ENCODE measurements around the gene HDAC9. TPM values are rescaled to one million over a fixed set of nuclear protein-coding genes. Genes with fewer than 3 reads are reported as not detected.

HDAC9 gene
- polyA plus RNA-seq, 1 of the 3 experiments (the other 2 are of a cell fraction), result 11.6 TPM

DNA sequence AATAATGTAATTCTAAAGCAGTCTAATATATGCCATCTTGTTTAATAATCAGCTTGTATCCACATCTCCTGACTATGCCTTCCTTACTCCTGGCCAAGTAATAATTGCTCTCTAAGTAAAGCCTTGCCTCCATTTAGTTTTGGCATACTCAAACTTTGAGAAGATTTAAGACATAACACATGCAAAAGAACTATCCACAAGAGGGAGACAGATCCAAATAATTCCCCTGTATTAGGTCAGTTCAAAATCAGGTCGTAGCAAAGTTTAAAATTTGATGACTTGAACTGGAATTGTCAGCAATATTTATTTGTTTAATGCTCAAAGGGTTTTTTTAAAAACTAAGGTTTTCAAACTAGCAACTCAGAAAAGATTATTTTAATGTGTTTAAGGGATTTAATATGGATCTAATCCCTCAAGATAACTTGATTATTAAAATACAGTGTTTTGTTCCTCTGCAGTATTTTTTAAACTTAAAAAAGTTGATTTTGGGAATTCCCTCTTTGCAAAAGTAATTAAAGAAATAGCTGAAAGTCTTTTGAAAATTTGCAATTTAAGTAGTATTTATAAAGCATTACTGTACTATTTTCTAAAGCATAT, 95.3 kb downstream of the HDAC9 start:
- peaks cover 5% of the 10 kb centered on the region for H3F3A ChIP-seq (replicated peaks; ENCODE audit: insufficient read depth)
- 25% methylated on average over 1 of the region's 1 CpG for WGBS (ENCODE audit: low lambda C conversion rate)
- DNase-seq, result peak; percentile 62
- H3K27me3 ChIP-seq (ENCODE audit: insufficient read depth), result no peaks in the 10 kb centered on the region
- H3K9me3 ChIP-seq, result no peaks in the 10 kb centered on the region
- peak overlapping the region in 1 of 2 experiments; percentile 50; a peak in 3 of 4 replicates for H3K27ac ChIP-seq (ENCODE audit: low read depth in 2 of 2, low read length in 1 of 2)
- CTCF ChIA-PET, result interaction anchor here (0.5 to 11.7 kb wide), 83 partner anchors 9 to 1078 kb away, joined by 3 to 138 read pairs (median 4); partner anchors contain the start of gene HDAC9
- H3K79me2 ChIP-seq (ENCODE audit: insufficient read depth), result no peaks in the 10 kb centered on the region
- H3K9ac ChIP-seq, result no peak overlapping the region
- H4K20me1 ChIP-seq (ENCODE audit: insufficient read depth), result no peaks in the 10 kb centered on the region
- POLR2A ChIA-PET, result interaction anchor here (1.3 kb wide), 2 partner anchors 516 to 528 kb away, joined by 3 to 7 read pairs; no protein-coding TSS in a partner anchor
- no peak overlapping the region for H2AFZ ChIP-seq (ENCODE audit: low read depth)
- H3K9me2 ChIP-seq, result no peaks in the 10 kb centered on the region
- peaks cover 0 to 2% of the 10 kb centered on the region in 2 experiments; a peak in 1 of 4 replicates for H3K4me1 ChIP-seq (ENCODE audit: control insufficient read depth in 1 of 2, insufficient read depth in 2 of 2, low read depth in 1 of 2, low read length in 1 of 2)
- no peak overlapping the region for H3K4me3 ChIP-seq (ENCODE audit: low read depth in 2 of 2, low read length in 1 of 2)
- no peak overlapping the region for H3K4me2 ChIP-seq
- peaks cover 66 to 69% of the 10 kb centered on the region in 2 experiments for H3K36me3 ChIP-seq (replicated peaks in 1 of 2; ENCODE audit: control insufficient read depth in 1 of 2, insufficient read depth in 2 of 2, low read length in 1 of 2)
- TF ChIP-seq MXI1 (IDR thresholded peaks at IDR 0.05; ENCODE audit: low read depth, low read length) (no peak), RAD21 (IDR thresholded peaks at IDR 0.05; ENCODE audit: low read length) (peak; percentile 96), TAF1 (IDR thresholded peaks at IDR 0.05; ENCODE audit: borderline replicate concordance, low read depth, low read length) (no peak), ELF1 (IDR thresholded peaks at IDR 0.05) (no peak), NRF1 (IDR thresholded peaks at IDR 0.05; ENCODE audit: low read depth, low read length) (no peak), FOXM1 (IDR thresholded peaks at IDR 0.05; ENCODE audit: low read depth) (no peak), POLR2AphosphoS5 (IDR thresholded peaks at IDR 0.05; ENCODE audit: low read depth, low read length) (no peak), TCF12 (IDR thresholded peaks at IDR 0.05) (no peak), SIN3A (IDR thresholded peaks at IDR 0.05; ENCODE audit: borderline replicate concordance, low read depth, low read length) (no peak), NFIC (IDR thresholded peaks at IDR 0.05; ENCODE audit: borderline replicate concordance) (no peak), SMC3 (IDR thresholded peaks at IDR 0.05; ENCODE audit: low read depth, low read length) (peak; percentile 81), EZH2phosphoT487 (IDR thresholded peaks at IDR 0.05; ENCODE audit: borderline replicate concordance, low read depth) (no peak), RXRA (IDR thresholded peaks at IDR 0.05; ENCODE audit: borderline replicate concordance, low read depth) (no peak), JUND (IDR thresholded peaks at IDR 0.05) (no peak), CHD2 (IDR thresholded peaks at IDR 0.05; ENCODE audit: low read length, partially characterized antibody) (no peak), TEAD4 (IDR thresholded peaks at IDR 0.05; ENCODE audit: borderline replicate concordance, insufficient read depth) (no peak), MEF2A (IDR thresholded peaks at IDR 0.05; ENCODE audit: borderline replicate concordance, low read depth) (no peak), GATA2 (CRISPR knock-in tag; IDR thresholded peaks at IDR 0.05) (no peak), RFX5 (IDR thresholded peaks at IDR 0.05; ENCODE audit: low read length) (peak; percentile 9; the same call in 1 of the 2 replicates), EP300 (IDR thresholded peaks at IDR 0.05; ENCODE audit: borderline replicate concordance in 1 of 2, low read depth in 1 of 2, low read length in 1 of 2) (no peak), RCOR1 (IDR thresholded peaks at IDR 0.05; ENCODE audit: low read length) (no peak)
- TF ChIP-seq, protein P1, sequence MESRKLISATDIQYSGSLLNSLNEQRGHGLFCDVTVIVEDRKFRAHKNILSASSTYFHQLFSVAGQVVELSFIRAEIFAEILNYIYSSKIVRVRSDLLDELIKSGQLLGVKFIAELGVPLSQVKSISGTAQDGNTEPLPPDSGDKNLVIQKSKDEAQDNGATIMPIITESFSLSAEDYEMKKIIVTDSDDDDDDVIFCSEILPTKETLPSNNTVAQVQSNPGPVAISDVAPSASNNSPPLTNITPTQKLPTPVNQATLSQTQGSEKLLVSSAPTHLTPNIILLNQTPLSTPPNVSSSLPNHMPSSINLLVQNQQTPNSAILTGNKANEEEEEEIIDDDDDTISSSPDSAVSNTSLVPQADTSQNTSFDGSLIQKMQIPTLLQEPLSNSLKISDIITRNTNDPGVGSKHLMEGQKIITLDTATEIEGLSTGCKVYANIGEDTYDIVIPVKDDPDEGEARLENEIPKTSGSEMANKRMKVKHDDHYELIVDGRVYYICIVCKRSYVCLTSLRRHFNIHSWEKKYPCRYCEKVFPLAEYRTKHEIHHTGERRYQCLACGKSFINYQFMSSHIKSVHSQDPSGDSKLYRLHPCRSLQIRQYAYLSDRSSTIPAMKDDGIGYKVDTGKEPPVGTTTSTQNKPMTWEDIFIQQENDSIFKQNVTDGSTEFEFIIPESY (IDR thresholded peaks at IDR 0.05; ENCODE audit: borderline replicate concordance, low read depth), result no peak
- TF ChIP-seq, protein P2, sequence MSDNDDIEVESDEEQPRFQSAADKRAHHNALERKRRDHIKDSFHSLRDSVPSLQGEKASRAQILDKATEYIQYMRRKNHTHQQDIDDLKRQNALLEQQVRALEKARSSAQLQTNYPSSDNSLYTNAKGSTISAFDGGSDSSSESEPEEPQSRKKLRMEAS (IDR thresholded peaks at IDR 0.05; ENCODE audit: low read depth), result no peak
- TF ChIP-seq, protein P3, sequence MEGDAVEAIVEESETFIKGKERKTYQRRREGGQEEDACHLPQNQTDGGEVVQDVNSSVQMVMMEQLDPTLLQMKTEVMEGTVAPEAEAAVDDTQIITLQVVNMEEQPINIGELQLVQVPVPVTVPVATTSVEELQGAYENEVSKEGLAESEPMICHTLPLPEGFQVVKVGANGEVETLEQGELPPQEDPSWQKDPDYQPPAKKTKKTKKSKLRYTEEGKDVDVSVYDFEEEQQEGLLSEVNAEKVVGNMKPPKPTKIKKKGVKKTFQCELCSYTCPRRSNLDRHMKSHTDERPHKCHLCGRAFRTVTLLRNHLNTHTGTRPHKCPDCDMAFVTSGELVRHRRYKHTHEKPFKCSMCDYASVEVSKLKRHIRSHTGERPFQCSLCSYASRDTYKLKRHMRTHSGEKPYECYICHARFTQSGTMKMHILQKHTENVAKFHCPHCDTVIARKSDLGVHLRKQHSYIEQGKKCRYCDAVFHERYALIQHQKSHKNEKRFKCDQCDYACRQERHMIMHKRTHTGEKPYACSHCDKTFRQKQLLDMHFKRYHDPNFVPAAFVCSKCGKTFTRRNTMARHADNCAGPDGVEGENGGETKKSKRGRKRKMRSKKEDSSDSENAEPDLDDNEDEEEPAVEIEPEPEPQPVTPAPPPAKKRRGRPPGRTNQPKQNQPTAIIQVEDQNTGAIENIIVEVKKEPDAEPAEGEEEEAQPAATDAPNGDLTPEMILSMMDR (IDR thresholded peaks at IDR 0.05), result peak; percentile 96
- TF ChIP-seq, protein P4, sequence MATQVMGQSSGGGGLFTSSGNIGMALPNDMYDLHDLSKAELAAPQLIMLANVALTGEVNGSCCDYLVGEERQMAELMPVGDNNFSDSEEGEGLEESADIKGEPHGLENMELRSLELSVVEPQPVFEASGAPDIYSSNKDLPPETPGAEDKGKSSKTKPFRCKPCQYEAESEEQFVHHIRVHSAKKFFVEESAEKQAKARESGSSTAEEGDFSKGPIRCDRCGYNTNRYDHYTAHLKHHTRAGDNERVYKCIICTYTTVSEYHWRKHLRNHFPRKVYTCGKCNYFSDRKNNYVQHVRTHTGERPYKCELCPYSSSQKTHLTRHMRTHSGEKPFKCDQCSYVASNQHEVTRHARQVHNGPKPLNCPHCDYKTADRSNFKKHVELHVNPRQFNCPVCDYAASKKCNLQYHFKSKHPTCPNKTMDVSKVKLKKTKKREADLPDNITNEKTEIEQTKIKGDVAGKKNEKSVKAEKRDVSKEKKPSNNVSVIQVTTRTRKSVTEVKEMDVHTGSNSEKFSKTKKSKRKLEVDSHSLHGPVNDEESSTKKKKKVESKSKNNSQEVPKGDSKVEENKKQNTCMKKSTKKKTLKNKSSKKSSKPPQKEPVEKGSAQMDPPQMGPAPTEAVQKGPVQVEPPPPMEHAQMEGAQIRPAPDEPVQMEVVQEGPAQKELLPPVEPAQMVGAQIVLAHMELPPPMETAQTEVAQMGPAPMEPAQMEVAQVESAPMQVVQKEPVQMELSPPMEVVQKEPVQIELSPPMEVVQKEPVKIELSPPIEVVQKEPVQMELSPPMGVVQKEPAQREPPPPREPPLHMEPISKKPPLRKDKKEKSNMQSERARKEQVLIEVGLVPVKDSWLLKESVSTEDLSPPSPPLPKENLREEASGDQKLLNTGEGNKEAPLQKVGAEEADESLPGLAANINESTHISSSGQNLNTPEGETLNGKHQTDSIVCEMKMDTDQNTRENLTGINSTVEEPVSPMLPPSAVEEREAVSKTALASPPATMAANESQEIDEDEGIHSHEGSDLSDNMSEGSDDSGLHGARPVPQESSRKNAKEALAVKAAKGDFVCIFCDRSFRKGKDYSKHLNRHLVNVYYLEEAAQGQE (IDR thresholded peaks at IDR 0.05; ENCODE audit: low read depth, low read length), result no peak
- TF ChIP-seq, protein P5, sequence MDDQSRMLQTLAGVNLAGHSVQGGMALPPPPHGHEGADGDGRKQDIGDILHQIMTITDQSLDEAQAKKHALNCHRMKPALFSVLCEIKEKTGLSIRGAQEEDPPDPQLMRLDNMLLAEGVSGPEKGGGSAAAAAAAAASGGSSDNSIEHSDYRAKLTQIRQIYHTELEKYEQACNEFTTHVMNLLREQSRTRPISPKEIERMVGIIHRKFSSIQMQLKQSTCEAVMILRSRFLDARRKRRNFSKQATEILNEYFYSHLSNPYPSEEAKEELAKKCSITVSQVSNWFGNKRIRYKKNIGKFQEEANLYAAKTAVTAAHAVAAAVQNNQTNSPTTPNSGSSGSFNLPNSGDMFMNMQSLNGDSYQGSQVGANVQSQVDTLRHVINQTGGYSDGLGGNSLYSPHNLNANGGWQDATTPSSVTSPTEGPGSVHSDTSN (IDR thresholded peaks at IDR 0.05), result no peak

Data from SK-N-SH (cell line).